ENCODE data around the gene LAMC2. TPM values are rescaled to one million over a fixed set of nuclear protein-coding genes. Genes with fewer than 3 reads are reported as not detected.

Gene LAMC2
- total and polyA plus RNA-seq, 10 of the 15 experiments (the other 5 are each of a cell fraction or from before 2014, with no cell fraction given), result 0.27 to 1.5 (median 0.92) TPM

GRCh38 chr1:183210681-183211080 is 24.6 kb downstream of the LAMC2 start:
- H3K4me2 ChIP-seq (ENCODE audit: control insufficient read depth, insufficient read depth), result no peak overlapping the region
- RAD21 ChIA-PET (ENCODE audit: unreplicated experiment), result interaction anchor here (1.6 kb wide), 1 partner anchor 17 kb away, joined by 7 read pairs; no protein-coding TSS in a partner anchor
- no peak overlapping the region for H3K9ac ChIP-seq (ENCODE audit: control insufficient read depth, insufficient read depth, low read length)
- DNase-seq (ENCODE audit: low read depth, low spot score) (no peak), ATAC-seq (no peak), FAIRE-seq (no peak)
- SMC1A ChIA-PET (ENCODE audit: uncharacterized antibody, unreplicated experiment), result interaction anchor here (0.8 to 2.8 kb wide), 5 partner anchors 9 to 753 kb away, joined by 3 to 9 read pairs (median 4); no protein-coding TSS in a partner anchor
- no peak for TF ChIP-seq SMAD1 (IDR thresholded peaks at IDR 0.05; ENCODE audit: low read depth, partially characterized antibody)
- TF ChIP-seq ATF7 (IDR thresholded peaks at IDR 0.05; ENCODE audit: low read depth), result no peak
- TF ChIP-seq ASH2L (IDR thresholded peaks at IDR 0.05; ENCODE audit: borderline replicate concordance, low read depth), result no peak
- TF ChIP-seq PBX3 (IDR thresholded peaks at IDR 0.05; ENCODE audit: insufficient replicate concordance, low read depth, low read length), result no peak
- TF ChIP-seq NFXL1 (IDR thresholded peaks at IDR 0.05; ENCODE audit: borderline replicate concordance), result no peak
- CTCF ChIA-PET, result interaction anchor here (1.2 to 2.4 kb wide), 2 partner anchors 19 to 248 kb away, joined by 3 to 11 read pairs; no protein-coding TSS in a partner anchor
- intact Hi-C loops (cut with micrococcal nuclease; ENCODE audit: unreplicated experiment) (loop anchor here (10.0 kb wide), 1 partner anchor 64 kb away; no protein-coding TSS in a partner anchor), in situ Hi-C loops (cut with MboI) (no loop called here)
- BruUV-seq (replicated peaks), result no TSS peak
- H3K79me2 ChIP-seq (ENCODE audit: control insufficient read depth, insufficient read depth, low read length), result no peaks in the 10 kb centered on the region
- POLR2A ChIA-PET, result no interaction called here
- no peaks in the 10 kb centered on the region for H4K20me1 ChIP-seq (ENCODE audit: control insufficient read depth, insufficient read depth)
- H3K4me3 ChIP-seq, result no peak overlapping the region
- H2AFZ ChIP-seq (ENCODE audit: control insufficient read depth, low read depth, low read length), result no peak overlapping the region
- no peaks in the 10 kb centered on the region; a peak in 1 of 4 replicates for H3K27me3 ChIP-seq (replicated peaks in 1 of 2; ENCODE audit: control insufficient read depth in 2 of 2, insufficient read depth in 2 of 2, low read length in 1 of 2)
- H3K9me3 ChIP-seq (replicated peaks; ENCODE audit: control insufficient read depth, insufficient read depth, low read length), result no peaks in the 10 kb centered on the region
- H3K4me1 ChIP-seq (ENCODE audit: control insufficient read depth, insufficient read depth, low read length), result no peaks in the 10 kb centered on the region
- H3K27ac ChIP-seq (ENCODE audit: control insufficient read depth, insufficient read depth), result no peak overlapping the region
- H3K36me3 ChIP-seq (ENCODE audit: control insufficient read depth in 2 of 2, insufficient read depth in 2 of 2, low read length in 1 of 2), result no peaks in the 10 kb centered on the region

- H4K20me1 ChIP-seq (ENCODE audit: control insufficient read depth, insufficient read depth), result no peaks in the 10 kb centered on the region
- 26% methylated on average over 1 of the region's 1 CpG for WGBS (ENCODE audit: insufficient coverage, insufficient replicate concordance, low lambda C conversion rate, missing lambda C conversion rate)
- RAD21 ChIA-PET (ENCODE audit: unreplicated experiment), result interaction anchor here (0.9 kb wide), 1 partner anchor 15 kb away, joined by 3 read pairs; no protein-coding TSS in a partner anchor
- no peak overlapping the region for H3K27ac ChIP-seq (ENCODE audit: control insufficient read depth, insufficient read depth)
- H2AFZ ChIP-seq (ENCODE audit: control insufficient read depth, low read depth, low read length), result no peak overlapping the region
- no peak overlapping the region for H3K9ac ChIP-seq (ENCODE audit: control insufficient read depth, insufficient read depth, low read length)
- in situ Hi-C loops (cut with MboI) (no loop called here), intact Hi-C loops (cut with micrococcal nuclease; ENCODE audit: unreplicated experiment) (loop anchor here (10.0 kb wide), 1 partner anchor 62 kb away; no protein-coding TSS in a partner anchor)
- no peaks in the 10 kb centered on the region for H3K36me3 ChIP-seq (ENCODE audit: control insufficient read depth in 2 of 2, insufficient read depth in 2 of 2, low read length in 1 of 2)
- CTCF ChIA-PET, result no interaction called here
- FAIRE-seq (no peak), ATAC-seq (no peak), DNase-seq (ENCODE audit: low read depth, low spot score) (no peak)
- no peaks in the 10 kb centered on the region; a peak in 1 of 4 replicates for H3K27me3 ChIP-seq (replicated peaks in 1 of 2; ENCODE audit: control insufficient read depth in 2 of 2, insufficient read depth in 2 of 2, low read length in 1 of 2)
- no peaks in the 10 kb centered on the region for H3K79me2 ChIP-seq (ENCODE audit: control insufficient read depth, insufficient read depth, low read length)
- no peaks in the 10 kb centered on the region for H3K9me3 ChIP-seq (replicated peaks; ENCODE audit: control insufficient read depth, insufficient read depth, low read length)
- H3K4me3 ChIP-seq, result no peak overlapping the region
- H3K4me2 ChIP-seq (ENCODE audit: control insufficient read depth, insufficient read depth), result no peak overlapping the region
- SMC1A ChIA-PET (ENCODE audit: uncharacterized antibody, unreplicated experiment), result interaction anchor here (1.0 to 1.1 kb wide), 2 partner anchors 8 to 13 kb away, joined by 3 read pairs; no protein-coding TSS in a partner anchor
- POLR2A ChIA-PET, result no interaction called here
- BruUV-seq (replicated peaks), result no TSS peak
- H3K4me1 ChIP-seq (ENCODE audit: control insufficient read depth, insufficient read depth, low read length), result no peaks in the 10 kb centered on the region
- TF ChIP-seq RBBP5 (conservative IDR thresholded peaks at IDR 0.05), result no peak
- TF ChIP-seq ZBTB40 (IDR thresholded peaks at IDR 0.05; ENCODE audit: borderline replicate concordance), result no peak
- TF ChIP-seq NFIC (IDR thresholded peaks at IDR 0.05; ENCODE audit: low read depth, low read length), result no peak
- TF ChIP-seq ZBED1 (IDR thresholded peaks at IDR 0.05; ENCODE audit: borderline replicate concordance), result no peak
These were observed 26.8 kb downstream of the LAMC2 start for GRCh38 chr1:183212870-183213269.
